Stimulated activated memory B cell treated with anti-CD40 and anti-IgM and Interleukin-4, amounts not matched to agents 10 μg/mL and 1 μg/mL and 100 μg/mL, for 72 hours (primary cell): Measurements from ENCODE around the gene PPTC7.
"Not testable (repeated sequence)": the region's sequence is repeated elsewhere in the genome, so short reads cannot be mapped to it uniquely, and the experiment has no call there.

Source experiments
- ATAC-seq: fragments of 150-1000 bp; cut with Tn5 transposase; 2 replicates; pipeline ENCODE4 v1.10.0; 2021
- H3K27ac Mint-ChIP-seq: one replicate; pipeline ENCODE4 v1.8.0; 2022; ENCODE audit warnings: mild to moderate bottlenecking, mixed read lengths
- H3K27me3 Mint-ChIP-seq: one replicate; pipeline ENCODE4 v1.8.0; 2022; ENCODE audit warnings: mixed read lengths
- H3K36me3 Mint-ChIP-seq: one replicate; pipeline ENCODE4 v1.8.0; 2022; ENCODE audit warnings: mixed read lengths
- H3K4me1 Mint-ChIP-seq: one replicate; pipeline ENCODE4 v1.8.0; 2022; ENCODE audit warnings: mixed read lengths
- H3K4me3 Mint-ChIP-seq: one replicate; pipeline ENCODE4 v1.8.0; 2022; ENCODE audit warnings: mild to moderate bottlenecking, moderate library complexity, mixed read lengths
- H3K9me3 Mint-ChIP-seq: one replicate; pipeline ENCODE4 v1.8.0; 2022; ENCODE audit warnings: mixed read lengths

The PPTC7 gene

GRCh38 chr12:110583137-110584059 lies at the start of gene PPTC7:
PPTC7 (minus strand) TSS chr12:110583318; CDS start chr12:110583031, 287 bp downstream.
- H3K27ac Mint-ChIP-seq = peak within 1 kb of the TSS; percentile 95
- H3K36me3 Mint-ChIP-seq = peaks cover 5% of the 10 kb centered on the region
- H3K4me3 Mint-ChIP-seq = peak within 1 kb of the TSS; percentile 91
- no peaks in the 10 kb centered on the region for H3K27me3 Mint-ChIP-seq
- peak; percentile 98 for ATAC-seq
- no peaks in the 10 kb centered on the region for H3K9me3 Mint-ChIP-seq
- H3K4me1 Mint-ChIP-seq = peaks cover 55% of the 10 kb centered on the region

DNA sequence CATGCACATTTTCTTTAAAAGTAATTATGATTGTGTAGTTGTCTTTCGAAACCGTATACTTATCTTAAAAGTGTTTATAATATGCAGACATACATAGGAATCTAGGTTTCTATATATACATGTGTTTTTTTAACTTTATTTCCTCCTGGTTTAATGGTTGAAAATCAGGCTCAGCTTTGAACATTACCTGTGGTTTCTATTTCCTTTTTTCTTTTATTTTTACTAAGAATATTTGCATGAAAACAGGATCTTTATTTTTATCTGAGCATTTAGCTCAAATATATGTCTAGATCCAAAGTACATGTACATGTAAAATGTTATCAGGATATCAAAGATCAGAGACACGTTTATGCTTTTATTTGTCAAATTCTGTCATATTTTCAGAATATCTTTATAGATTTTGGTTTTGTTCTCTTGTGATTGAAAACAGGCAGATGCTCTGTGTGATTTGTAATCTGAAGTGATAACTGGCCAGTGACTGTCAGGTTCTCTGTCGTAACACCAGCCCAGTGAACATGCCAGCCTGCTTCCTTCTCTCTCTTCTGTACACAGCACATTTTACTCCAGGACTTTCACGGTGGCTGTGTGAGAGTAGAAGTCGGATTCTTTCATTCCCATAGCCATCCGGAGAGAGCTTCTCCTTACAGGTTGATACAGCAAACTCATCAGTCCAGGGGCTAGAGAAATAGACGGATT lies 44.5 kb upstream of the PPTC7 start:
- no peaks in the 10 kb centered on the region for H3K9me3 Mint-ChIP-seq
- no peaks in the 10 kb centered on the region for H3K27me3 Mint-ChIP-seq
- H3K4me3 Mint-ChIP-seq = peak overlapping the region; percentile 68
- H3K27ac Mint-ChIP-seq = peak overlapping the region; percentile 83
- ATAC-seq = peak; percentile 81
- H3K4me1 Mint-ChIP-seq = peaks cover 44% of the 10 kb centered on the region
- H3K36me3 Mint-ChIP-seq = peaks cover 22% of the 10 kb centered on the region

GRCh38 chr12:110622582-110622981 lies 39.5 kb upstream of the PPTC7 start:
- H3K4me3 Mint-ChIP-seq = no peak overlapping the region
- no peaks in the 10 kb centered on the region for H3K27me3 Mint-ChIP-seq
- peaks cover 60% of the 10 kb centered on the region for H3K4me1 Mint-ChIP-seq
- no peak for ATAC-seq
- H3K27ac Mint-ChIP-seq = peak overlapping the region; percentile 83
- peaks cover 14% of the 10 kb centered on the region for H3K36me3 Mint-ChIP-seq
- H3K9me3 Mint-ChIP-seq = no peaks in the 10 kb centered on the region

- H3K9me3 Mint-ChIP-seq = no peaks in the 10 kb centered on the region
- H3K4me1 Mint-ChIP-seq = peaks cover 70% of the 10 kb centered on the region
- peak overlapping the region; percentile 93 for H3K27ac Mint-ChIP-seq
- peak; percentile 94 for ATAC-seq
- H3K4me3 Mint-ChIP-seq = peak overlapping the region; percentile 82
- H3K27me3 Mint-ChIP-seq = no peaks in the 10 kb centered on the region
- H3K36me3 Mint-ChIP-seq = peaks cover 9% of the 10 kb centered on the region
Measured at GRCh38 chr12:110619534-110619953, 36.4 kb upstream of the PPTC7 start.

DNA sequence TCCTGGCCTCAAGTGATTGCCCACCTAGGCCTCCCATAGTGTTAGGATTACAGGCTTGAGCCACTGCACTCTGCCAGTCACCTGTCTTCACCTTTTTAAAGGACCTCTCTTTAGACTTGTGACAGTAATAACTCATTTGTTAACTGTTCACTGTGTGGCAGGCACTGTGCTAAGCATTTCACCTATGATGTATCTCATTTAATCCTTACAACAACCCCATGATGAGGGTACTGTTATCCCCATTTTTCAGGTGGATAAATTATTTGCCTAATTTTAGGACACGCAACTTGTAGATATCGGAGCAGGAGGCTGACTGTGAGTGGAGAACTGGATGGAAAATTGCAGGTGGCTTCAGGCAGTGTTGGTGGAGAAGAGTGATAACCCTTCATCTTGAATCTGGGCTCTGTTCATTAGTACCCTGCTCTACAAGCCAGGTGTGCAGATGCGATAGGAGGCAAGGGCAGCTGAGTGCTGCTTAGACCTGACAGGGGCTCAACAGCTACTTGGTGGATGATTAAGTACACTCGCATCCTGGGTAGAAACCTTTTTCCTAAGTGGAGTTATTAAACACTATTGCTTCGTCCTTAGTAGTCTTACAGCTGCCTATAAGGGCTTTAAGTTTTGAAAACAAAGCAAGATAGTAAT lies 33.5 kb upstream of the PPTC7 start:
- no peaks in the 10 kb centered on the region for H3K36me3 Mint-ChIP-seq
- H3K4me1 Mint-ChIP-seq = peaks cover 55% of the 10 kb centered on the region
- ATAC-seq = no peak
- H3K27ac Mint-ChIP-seq = peak overlapping the region; percentile 93
- no peaks in the 10 kb centered on the region for H3K27me3 Mint-ChIP-seq
- no peak overlapping the region for H3K4me3 Mint-ChIP-seq
- no peaks in the 10 kb centered on the region for H3K9me3 Mint-ChIP-seq

DNA sequence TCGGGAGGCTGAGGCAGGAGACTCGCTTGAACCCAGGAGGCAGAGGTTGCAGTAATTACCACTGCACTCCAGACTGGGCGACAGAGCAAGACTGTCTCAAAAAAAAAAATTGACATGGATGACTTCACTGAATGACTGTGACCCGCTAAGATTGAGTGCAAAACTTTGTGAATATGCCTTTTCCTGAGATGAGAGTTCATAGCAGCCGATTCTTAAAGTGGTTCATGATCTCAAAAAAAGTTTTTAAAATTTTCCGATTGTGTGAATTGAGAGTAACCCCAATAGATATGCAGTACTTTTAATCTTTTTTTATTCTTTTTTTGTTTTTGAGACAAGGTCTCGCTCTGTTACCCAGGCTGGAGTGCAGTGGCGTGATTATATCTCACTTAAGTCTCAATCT lies 32.1 kb upstream of the PPTC7 start:
- peak overlapping the region; percentile 59 for H3K4me3 Mint-ChIP-seq
- no peaks in the 10 kb centered on the region for H3K36me3 Mint-ChIP-seq
- ATAC-seq = no peak
- peak overlapping the region; percentile 93 for H3K27ac Mint-ChIP-seq
- H3K4me1 Mint-ChIP-seq = peaks cover 47% of the 10 kb centered on the region
- no peaks in the 10 kb centered on the region for H3K27me3 Mint-ChIP-seq
- no peaks in the 10 kb centered on the region for H3K9me3 Mint-ChIP-seq

GRCh38 chr12:110613771-110614684 lies 30.9 kb upstream of the PPTC7 start, which contains the start of gene TCTN1:
TCTN1 (plus strand) TSS chr12:110614129; CDS start chr12:110614183, 54 bp downstream.
- H3K4me3 Mint-ChIP-seq = peak within 1 kb of the TSS; percentile 89
- H3K27me3 Mint-ChIP-seq = no peaks in the 10 kb centered on the region
- peaks cover 43% of the 10 kb centered on the region for H3K4me1 Mint-ChIP-seq
- no peaks in the 10 kb centered on the region for H3K9me3 Mint-ChIP-seq
- peak within 1 kb of the TSS; percentile 93 for H3K27ac Mint-ChIP-seq
- peak; percentile 99 for ATAC-seq
- H3K36me3 Mint-ChIP-seq = no peaks in the 10 kb centered on the region

DNA sequence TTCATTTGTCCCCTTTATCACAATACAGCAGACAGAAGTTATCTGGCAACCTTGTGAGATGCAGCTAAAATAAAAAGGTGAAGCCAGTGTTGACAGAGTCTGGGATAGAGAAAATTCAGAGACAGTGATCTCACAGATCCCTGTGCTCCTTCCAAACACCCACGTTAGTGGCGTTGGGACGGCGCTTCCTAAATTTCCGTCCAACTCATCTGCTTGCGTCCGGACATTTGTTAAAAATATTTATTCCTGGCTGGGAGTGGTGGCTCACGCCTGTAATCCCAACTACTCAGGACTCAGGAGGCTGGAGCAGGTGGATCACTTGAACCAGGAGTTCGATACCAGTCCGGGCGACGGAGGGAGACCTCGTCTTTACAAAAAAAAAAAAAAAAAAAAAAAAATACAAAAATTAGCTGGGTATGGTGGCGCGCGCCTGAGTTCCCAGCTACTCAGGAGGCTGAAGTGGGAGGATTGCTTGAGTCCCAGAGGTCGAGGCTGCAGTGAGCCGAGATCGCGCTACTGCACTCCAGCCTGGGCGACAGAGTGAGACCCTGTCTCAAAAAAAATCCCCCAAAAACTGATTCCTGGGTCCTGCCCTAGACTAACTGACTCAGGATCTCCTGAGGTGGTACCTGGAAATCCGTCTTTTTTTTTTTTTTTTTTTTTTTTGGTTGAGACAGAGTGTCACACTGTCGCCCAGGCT lies 30.1 kb upstream of the PPTC7 start:
- no peak for ATAC-seq
- H3K27ac Mint-ChIP-seq = peak overlapping the region; percentile 93
- H3K4me3 Mint-ChIP-seq = peak overlapping the region; percentile 89
- no peaks in the 10 kb centered on the region for H3K9me3 Mint-ChIP-seq
- H3K36me3 Mint-ChIP-seq = no peaks in the 10 kb centered on the region
- no peaks in the 10 kb centered on the region for H3K27me3 Mint-ChIP-seq
- peaks cover 45% of the 10 kb centered on the region for H3K4me1 Mint-ChIP-seq

- no peak for ATAC-seq
- Mint-ChIP-seq H3K4me1 (peaks cover 43% of the 10 kb centered on the region), H3K9me3 (no peaks in the 10 kb centered on the region), H3K36me3 (no peaks in the 10 kb centered on the region), H3K27ac (peak overlapping the region; percentile 89), H3K4me3 (peak overlapping the region; percentile 81), H3K27me3 (no peaks in the 10 kb centered on the region)
Measured at GRCh38 chr12:110606253-110606611, 23.1 kb upstream of the PPTC7 start.

GRCh38 chr12:110602085-110602814 lies 19.1 kb upstream of the PPTC7 start:
- not testable (repeated sequence) for H3K36me3 Mint-ChIP-seq, H3K27me3 Mint-ChIP-seq, H3K9me3 Mint-ChIP-seq, H3K4me3 Mint-ChIP-seq
- peak; percentile 53 for ATAC-seq
- H3K27ac Mint-ChIP-seq = peak overlapping the region; percentile 89
- peaks cover 45% of the 10 kb centered on the region for H3K4me1 Mint-ChIP-seq

GRCh38 chr12:110600254-110600653 lies 17.1 kb upstream of the PPTC7 start:
- peak overlapping the region; percentile 46 for H3K27ac Mint-ChIP-seq
- no peak for ATAC-seq
- H3K36me3 Mint-ChIP-seq = no peaks in the 10 kb centered on the region
- H3K27me3 Mint-ChIP-seq = no peaks in the 10 kb centered on the region
- no peaks in the 10 kb centered on the region for H3K9me3 Mint-ChIP-seq
- peaks cover 39% of the 10 kb centered on the region for H3K4me1 Mint-ChIP-seq
- no peak overlapping the region for H3K4me3 Mint-ChIP-seq

GRCh38 chr12:110599334-110599733 lies 16.2 kb upstream of the PPTC7 start:
- peak overlapping the region; percentile 79 for H3K27ac Mint-ChIP-seq

DNA sequence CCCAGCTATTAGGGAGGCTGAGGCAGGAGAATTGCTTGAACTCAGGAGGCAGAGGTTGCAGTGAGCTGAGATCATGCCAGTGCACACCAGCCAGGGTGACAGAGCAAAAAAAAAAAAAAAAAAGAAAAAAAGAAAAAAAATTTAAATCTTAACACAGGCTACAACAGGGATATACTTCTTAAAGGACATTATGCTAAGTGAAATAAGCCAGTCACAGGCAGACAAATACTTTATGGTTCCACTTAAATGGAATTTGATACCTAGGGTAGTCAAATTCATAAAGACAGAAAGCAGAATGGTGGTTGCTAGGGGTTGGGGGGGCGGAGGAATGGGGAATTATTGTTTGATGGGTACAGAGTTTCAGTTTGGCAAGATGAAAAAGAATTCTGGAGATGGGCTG lies 14.8 kb upstream of the PPTC7 start:
- no peak for ATAC-seq

More at GRCh38 chr12:110599334-110599733, 16.2 kb upstream of the PPTC7 start:
- no peaks in the 10 kb centered on the region for H3K9me3 Mint-ChIP-seq
- H3K27me3 Mint-ChIP-seq = no peaks in the 10 kb centered on the region
- H3K4me1 Mint-ChIP-seq = peaks cover 29% of the 10 kb centered on the region
- no peak for ATAC-seq
- H3K36me3 Mint-ChIP-seq = no peaks in the 10 kb centered on the region
- H3K4me3 Mint-ChIP-seq = no peak overlapping the region

More for the DNA sequence above, 14.8 kb upstream of the PPTC7 start:
- no peaks in the 10 kb centered on the region for H3K9me3 Mint-ChIP-seq
- H3K4me1 Mint-ChIP-seq = peaks cover 19% of the 10 kb centered on the region
- H3K27ac Mint-ChIP-seq = no peak overlapping the region
- H3K27me3 Mint-ChIP-seq = no peaks in the 10 kb centered on the region
- H3K4me3 Mint-ChIP-seq = no peak overlapping the region
- H3K36me3 Mint-ChIP-seq = no peaks in the 10 kb centered on the region
